Stomach (tissue), 4 donors: ENCODE measurements around the gene PHF21A.

Experiments
- EP300 ChIP-seq: sonication (generic); formaldehyde crosslinking; IDR thresholded peaks from one replicate; pipeline ENCODE4 v1.6.1; 2017; ENCODE audit warnings: antibody characterized with exemption
- POLR2A ChIP-seq, 4 donors: fragments of 450-650 bp; IDR thresholded peaks; one replicate each; pipeline ENCODE4 v1.6.1; 2016; ENCODE audit warnings: antibody characterized with exemption in 4 of 4, control low read depth in 2 of 4, mild to moderate bottlenecking in 1 of 4, moderate library complexity in 1 of 4
- POLR2AphosphoS5 ChIP-seq, 3 donors: sonication (generic); formaldehyde crosslinking; IDR thresholded peaks; one replicate each; pipeline ENCODE4 v1.6.1; 2016; ENCODE audit warnings: antibody characterized with exemption in 3 of 3
- TF ChIP-seq, protein P1 (sequence below), 7 experiments: fragments of 450-650 bp in 4 of 7; fragments of 200-600 bp in 3 of 7; sonication (generic) in 3 of 7; IDR thresholded peaks; one replicate each; pipeline ENCODE4 v1.5.1; 2016 to 2019; ENCODE audit warnings: antibody characterized with exemption in 7 of 7, control low read depth in 2 of 7, mild to moderate bottlenecking in 1 of 7

DNA sequence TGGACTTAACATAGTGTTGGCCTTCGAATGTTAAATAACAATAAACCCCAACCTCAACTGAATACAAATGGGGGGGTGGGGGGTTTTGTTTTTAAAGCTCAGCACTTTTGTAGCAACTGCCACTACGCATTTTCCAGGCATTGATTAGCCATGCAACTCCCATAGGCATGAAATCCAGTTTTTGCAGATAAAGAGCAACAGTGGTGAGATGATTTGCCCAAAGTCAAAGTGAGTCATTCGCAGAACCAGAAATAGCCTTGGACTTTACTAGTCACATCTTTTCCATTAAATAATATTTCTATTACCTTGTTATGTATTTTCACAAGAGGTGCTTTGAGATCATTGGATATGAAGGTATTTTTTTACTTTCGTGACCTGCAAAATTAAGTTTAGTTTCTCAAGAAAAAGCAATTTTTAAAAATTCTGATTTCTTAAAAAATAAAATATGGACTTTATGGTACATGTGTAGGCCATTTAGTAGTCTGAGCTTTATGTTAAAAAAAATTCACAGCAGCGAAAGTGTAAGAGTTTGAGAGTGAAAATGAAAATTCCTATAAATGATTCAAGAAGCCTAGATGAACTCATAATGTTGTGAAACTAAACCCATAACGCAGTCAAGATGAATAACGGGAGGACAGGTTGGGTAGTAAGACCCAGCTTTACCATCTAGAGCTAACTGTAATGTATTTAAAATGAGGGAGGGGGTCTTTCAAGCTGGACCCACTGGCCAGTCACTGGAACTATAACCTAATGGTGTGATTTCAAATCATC lies 1.9 kb upstream of the PHF21A start:
- TF ChIP-seq POLR2AphosphoS5 (IDR thresholded peaks at IDR 0.05) (no peak), POLR2A (IDR thresholded peaks at IDR 0.05) (no peak), EP300 (no peak)
- TF ChIP-seq, protein P1, sequence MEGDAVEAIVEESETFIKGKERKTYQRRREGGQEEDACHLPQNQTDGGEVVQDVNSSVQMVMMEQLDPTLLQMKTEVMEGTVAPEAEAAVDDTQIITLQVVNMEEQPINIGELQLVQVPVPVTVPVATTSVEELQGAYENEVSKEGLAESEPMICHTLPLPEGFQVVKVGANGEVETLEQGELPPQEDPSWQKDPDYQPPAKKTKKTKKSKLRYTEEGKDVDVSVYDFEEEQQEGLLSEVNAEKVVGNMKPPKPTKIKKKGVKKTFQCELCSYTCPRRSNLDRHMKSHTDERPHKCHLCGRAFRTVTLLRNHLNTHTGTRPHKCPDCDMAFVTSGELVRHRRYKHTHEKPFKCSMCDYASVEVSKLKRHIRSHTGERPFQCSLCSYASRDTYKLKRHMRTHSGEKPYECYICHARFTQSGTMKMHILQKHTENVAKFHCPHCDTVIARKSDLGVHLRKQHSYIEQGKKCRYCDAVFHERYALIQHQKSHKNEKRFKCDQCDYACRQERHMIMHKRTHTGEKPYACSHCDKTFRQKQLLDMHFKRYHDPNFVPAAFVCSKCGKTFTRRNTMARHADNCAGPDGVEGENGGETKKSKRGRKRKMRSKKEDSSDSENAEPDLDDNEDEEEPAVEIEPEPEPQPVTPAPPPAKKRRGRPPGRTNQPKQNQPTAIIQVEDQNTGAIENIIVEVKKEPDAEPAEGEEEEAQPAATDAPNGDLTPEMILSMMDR (IDR thresholded peaks at IDR 0.05): no peak
